Mammary epithelial cell (primary cell): ENCODE measurements around the gene FBXW10.
"Not testable (repeated sequence)": the region's sequence is repeated elsewhere in the genome, so short reads cannot be mapped to it uniquely, and the experiment has no call there.

ENCODE experiments used
- EZH2 ChIP-seq: IDR thresholded peaks from 2 replicates; pipeline ENCODE4 v1.6.1; 2012; ENCODE audit warnings: low read length, inconsistent platforms, borderline replicate concordance
- TF ChIP-seq, protein P1 (sequence below), 2 donors: IDR thresholded peaks in 1 of 2; conservative IDR thresholded peaks in 1 of 2; 2 replicates each; pipeline ENCODE4 v1.5.1; 2011 to 2012; ENCODE audit warnings: inconsistent platforms in 2 of 2, low read length in 2 of 2, mild to moderate bottlenecking in 2 of 2, control low read depth in 1 of 2, low read depth in 1 of 2; ENCODE audit not compliant: insufficient read depth in 1 of 2; ENCODE audit errors: extremely low read depth in 1 of 2

DNA sequence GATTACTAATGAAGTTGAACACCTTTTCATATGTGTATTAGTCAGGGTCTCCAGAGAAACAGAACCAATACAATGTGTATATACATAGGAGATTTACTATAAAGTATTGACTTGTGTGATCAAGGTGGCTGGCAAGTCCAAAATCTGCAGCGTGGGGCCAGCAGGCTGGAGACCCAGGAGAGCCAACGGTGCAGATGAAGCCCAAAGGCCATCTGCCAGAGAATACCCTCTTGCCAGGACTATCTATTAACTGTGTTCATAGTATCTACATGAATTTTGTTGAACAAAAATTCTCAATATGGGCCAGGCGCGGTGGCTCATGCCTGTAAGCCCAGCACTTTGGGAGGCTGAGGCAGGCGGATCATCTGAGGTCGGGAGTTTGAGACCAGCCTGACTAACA is 16.4 kb downstream of the FBXW10 start:
- not testable (repeated sequence) for TF ChIP-seq EZH2
- TF ChIP-seq, protein P1, sequence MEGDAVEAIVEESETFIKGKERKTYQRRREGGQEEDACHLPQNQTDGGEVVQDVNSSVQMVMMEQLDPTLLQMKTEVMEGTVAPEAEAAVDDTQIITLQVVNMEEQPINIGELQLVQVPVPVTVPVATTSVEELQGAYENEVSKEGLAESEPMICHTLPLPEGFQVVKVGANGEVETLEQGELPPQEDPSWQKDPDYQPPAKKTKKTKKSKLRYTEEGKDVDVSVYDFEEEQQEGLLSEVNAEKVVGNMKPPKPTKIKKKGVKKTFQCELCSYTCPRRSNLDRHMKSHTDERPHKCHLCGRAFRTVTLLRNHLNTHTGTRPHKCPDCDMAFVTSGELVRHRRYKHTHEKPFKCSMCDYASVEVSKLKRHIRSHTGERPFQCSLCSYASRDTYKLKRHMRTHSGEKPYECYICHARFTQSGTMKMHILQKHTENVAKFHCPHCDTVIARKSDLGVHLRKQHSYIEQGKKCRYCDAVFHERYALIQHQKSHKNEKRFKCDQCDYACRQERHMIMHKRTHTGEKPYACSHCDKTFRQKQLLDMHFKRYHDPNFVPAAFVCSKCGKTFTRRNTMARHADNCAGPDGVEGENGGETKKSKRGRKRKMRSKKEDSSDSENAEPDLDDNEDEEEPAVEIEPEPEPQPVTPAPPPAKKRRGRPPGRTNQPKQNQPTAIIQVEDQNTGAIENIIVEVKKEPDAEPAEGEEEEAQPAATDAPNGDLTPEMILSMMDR (conservative IDR thresholded peaks at IDR 0.05 in 1 of 2, IDR thresholded peaks at IDR 0.05 in 1 of 2; ENCODE audit: extremely low read depth in 1 of 2, insufficient read depth in 1 of 2, low read depth in 1 of 2, low read length in 2 of 2) = not testable (repeated sequence)
